GM19397 (cell line): ENCODE data around the gene AKR1A1.

Experiments used
- ATAC-seq: cut with Tn5 transposase; IDR thresholded peaks from one replicate; pipeline ENCODE4 v1.9.1; 2021; ENCODE audit warnings: mild to moderate bottlenecking, moderate library complexity; ENCODE audit not compliant: unreplicated experiment

Gene AKR1A1

DNA sequence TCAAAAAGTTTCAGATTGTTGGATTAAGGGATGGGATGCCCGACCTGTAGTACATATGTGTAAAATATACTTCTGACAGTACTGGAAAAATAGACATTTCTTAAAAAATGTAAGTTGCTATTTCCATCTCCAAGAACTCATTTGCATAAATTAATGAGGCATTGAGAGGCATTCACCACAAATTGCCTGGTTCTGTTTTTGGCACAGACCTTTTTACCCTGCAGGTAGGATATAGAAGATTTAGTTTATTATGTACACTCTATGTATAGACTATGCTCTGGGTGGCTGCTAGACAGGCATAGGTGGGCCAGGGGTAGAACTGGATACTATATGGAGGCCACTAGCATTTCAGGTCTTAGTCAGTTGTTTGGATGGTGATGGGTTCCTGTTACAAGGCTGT, 65.3 kb downstream of the AKR1A1 start:
- no peak for ATAC-seq

GRCh38 chr1:45617618-45618017, 67.0 kb downstream of the AKR1A1 start:
- ATAC-seq: no peak

- ATAC-seq: no peak
These were observed 68.7 kb downstream of the AKR1A1 start for GRCh38 chr1:45619149-45619921.
